ENCODE measurements around the gene CLDN11.

Gene CLDN11

GRCh38 chr3:170458285-170458684, 39.6 kb downstream of the CLDN11 start:
- TF ChIP-seq, protein P1, sequence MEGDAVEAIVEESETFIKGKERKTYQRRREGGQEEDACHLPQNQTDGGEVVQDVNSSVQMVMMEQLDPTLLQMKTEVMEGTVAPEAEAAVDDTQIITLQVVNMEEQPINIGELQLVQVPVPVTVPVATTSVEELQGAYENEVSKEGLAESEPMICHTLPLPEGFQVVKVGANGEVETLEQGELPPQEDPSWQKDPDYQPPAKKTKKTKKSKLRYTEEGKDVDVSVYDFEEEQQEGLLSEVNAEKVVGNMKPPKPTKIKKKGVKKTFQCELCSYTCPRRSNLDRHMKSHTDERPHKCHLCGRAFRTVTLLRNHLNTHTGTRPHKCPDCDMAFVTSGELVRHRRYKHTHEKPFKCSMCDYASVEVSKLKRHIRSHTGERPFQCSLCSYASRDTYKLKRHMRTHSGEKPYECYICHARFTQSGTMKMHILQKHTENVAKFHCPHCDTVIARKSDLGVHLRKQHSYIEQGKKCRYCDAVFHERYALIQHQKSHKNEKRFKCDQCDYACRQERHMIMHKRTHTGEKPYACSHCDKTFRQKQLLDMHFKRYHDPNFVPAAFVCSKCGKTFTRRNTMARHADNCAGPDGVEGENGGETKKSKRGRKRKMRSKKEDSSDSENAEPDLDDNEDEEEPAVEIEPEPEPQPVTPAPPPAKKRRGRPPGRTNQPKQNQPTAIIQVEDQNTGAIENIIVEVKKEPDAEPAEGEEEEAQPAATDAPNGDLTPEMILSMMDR (conservative IDR thresholded peaks at IDR 0.05) = no peak
- no peak overlapping the region for H3K27ac ChIP-seq

GRCh38 chr3:170463011-170463410, 44.3 kb downstream of the CLDN11 start:
- TF ChIP-seq, protein P1 (conservative IDR thresholded peaks at IDR 0.05) = no peak

DNA sequence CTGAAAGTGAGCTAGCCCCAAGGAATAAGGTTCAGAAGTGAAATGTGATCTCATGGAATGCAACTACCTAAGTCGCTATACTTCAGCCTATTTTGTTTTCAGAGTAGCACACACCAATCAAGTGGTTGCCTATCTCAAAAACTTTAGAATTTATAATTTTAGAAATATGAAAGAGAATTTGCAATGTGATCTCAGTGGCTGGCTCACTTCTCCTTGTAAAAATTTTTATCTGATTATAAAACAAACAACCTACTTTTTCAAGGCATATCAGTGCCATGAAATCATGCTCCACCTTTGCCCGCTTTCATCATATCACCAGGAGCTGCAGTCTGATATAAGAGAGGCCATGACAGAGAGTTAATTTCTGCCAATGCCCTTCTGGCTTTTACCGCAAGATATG, 47.3 kb downstream of the CLDN11 start:
- TF ChIP-seq, protein P1 (conservative IDR thresholded peaks at IDR 0.05) = no peak
- H3K27ac ChIP-seq = peak overlapping the region; percentile 42; the same call in 1 of the 2 replicates

More at GRCh38 chr3:170463011-170463410, 44.3 kb downstream of the CLDN11 start:
- no peak overlapping the region for H3K27ac ChIP-seq

- H3K27ac ChIP-seq = no peak overlapping the region
- TF ChIP-seq, protein P1 (conservative IDR thresholded peaks at IDR 0.05) = no peak
These were observed 48.3 kb downstream of the CLDN11 start for GRCh38 chr3:170467007-170467406.

GRCh38 chr3:170467571-170468147, 49.0 kb downstream of the CLDN11 start:
- no peak overlapping the region for H3K27ac ChIP-seq
- TF ChIP-seq, protein P1 (conservative IDR thresholded peaks at IDR 0.05) = no peak

DNA sequence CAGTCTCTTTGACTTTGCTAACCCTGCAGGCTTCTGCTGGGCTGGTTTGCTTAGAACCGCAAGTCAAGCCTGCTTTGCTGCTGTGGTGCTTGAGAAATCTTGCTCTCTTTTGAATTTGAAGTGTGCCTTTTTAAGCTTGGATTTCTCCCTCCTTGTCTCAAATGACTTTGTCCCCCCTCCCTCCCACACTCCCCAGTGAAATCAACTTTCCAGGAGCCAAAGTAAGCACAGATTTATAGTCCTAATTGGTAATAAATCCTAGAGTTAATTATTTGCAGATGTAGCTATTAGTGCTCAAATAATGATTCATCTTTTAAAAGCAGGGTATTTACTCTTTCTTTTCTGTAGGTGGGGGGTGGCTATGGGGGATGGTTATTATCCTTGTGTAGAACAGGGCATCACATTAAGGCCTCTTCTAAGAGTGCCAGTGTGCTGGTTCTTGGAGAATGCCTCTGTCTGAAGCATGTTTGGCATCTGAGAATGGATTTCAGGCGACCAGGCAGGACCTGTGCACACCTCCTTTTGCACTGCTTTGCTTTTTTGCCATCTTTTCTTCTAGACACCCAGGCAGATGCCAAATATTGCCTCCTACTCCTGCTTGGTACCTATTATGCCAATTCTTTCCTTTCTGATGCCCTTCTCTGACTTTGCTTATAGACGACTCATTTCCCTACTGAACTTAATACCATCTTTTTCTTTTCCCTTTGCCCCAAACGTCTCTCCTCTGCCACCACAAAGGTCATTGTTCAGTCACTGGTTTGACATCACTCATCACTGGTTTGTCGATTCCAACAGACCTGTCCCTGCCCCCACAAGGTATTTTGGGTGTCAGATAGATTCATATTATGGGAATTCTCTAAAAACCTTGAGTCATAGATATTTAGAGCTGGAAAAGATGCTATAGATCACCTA, 50.7 kb downstream of the CLDN11 start:
- TF ChIP-seq, protein P1 (conservative IDR thresholded peaks at IDR 0.05) = no peak
- peak overlapping the region; percentile 51 for H3K27ac ChIP-seq

Data from VCaP (cell line).